Measurements from ENCODE around the gene C10orf90.

Gene C10orf90

DNA sequence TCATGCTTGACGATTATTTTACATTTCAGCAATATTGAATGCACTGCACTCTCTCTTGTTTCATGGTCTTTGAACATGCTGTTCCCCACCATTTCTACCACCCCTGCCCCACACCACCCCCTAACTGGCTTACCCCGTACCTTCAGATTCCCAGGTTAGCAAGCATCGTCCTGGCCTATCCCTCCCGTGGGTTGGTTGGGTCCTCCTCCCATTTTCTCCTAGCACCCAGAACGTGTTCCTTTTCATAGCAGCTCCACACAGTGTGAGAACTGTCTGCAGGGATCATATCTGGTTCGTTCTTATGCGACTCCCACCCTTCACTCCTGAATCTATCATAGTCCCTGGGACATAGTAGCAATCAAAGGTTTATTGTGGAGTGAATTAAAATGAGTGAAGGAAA is 48.6 kb downstream of the C10orf90 start:
- no peaks in the 10 kb centered on the region for H3K4me1 ChIP-seq (ENCODE audit: control insufficient read depth in 1 of 2, insufficient read depth in 1 of 2, low read depth in 1 of 2, low read length in 1 of 2)
- TF ChIP-seq, protein P1, sequence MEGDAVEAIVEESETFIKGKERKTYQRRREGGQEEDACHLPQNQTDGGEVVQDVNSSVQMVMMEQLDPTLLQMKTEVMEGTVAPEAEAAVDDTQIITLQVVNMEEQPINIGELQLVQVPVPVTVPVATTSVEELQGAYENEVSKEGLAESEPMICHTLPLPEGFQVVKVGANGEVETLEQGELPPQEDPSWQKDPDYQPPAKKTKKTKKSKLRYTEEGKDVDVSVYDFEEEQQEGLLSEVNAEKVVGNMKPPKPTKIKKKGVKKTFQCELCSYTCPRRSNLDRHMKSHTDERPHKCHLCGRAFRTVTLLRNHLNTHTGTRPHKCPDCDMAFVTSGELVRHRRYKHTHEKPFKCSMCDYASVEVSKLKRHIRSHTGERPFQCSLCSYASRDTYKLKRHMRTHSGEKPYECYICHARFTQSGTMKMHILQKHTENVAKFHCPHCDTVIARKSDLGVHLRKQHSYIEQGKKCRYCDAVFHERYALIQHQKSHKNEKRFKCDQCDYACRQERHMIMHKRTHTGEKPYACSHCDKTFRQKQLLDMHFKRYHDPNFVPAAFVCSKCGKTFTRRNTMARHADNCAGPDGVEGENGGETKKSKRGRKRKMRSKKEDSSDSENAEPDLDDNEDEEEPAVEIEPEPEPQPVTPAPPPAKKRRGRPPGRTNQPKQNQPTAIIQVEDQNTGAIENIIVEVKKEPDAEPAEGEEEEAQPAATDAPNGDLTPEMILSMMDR (IDR thresholded peaks at IDR 0.05) = no peak
- H3K27ac ChIP-seq = no peak overlapping the region
- no peaks in the 10 kb centered on the region for H3K36me3 ChIP-seq
- no peaks in the 10 kb centered on the region for H3K9me3 ChIP-seq
- H3K27me3 ChIP-seq = no peaks in the 10 kb centered on the region
- no peak overlapping the region for H3K4me3 ChIP-seq (ENCODE audit: low read depth in 1 of 2, low read length in 1 of 2)

DNA sequence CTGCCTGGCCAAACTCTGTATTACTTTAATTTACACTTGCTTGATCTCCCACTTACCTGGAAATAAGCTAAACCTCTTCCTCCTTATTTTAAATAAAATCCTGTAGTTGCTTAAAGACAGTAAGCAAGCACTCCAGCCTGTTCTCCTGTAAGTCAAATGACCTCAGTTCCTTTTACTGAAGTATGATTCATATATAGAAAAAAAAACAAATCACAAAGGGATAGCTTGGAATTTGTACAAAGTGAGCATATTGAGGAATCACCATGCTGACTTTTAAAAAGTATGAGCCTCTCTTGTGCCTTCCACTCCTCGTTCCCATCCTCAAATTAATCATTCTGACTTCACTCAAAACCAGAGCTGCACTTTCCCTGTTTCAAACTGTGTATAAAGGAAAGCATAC is 52.0 kb downstream of the C10orf90 start:
- no peaks in the 10 kb centered on the region for H3K27me3 ChIP-seq
- TF ChIP-seq, protein P1 (IDR thresholded peaks at IDR 0.05) = no peak
- no peaks in the 10 kb centered on the region for H3K4me1 ChIP-seq (ENCODE audit: control insufficient read depth in 1 of 2, insufficient read depth in 1 of 2, low read depth in 1 of 2, low read length in 1 of 2)
- no peaks in the 10 kb centered on the region for H3K9me3 ChIP-seq
- H3K36me3 ChIP-seq = no peaks in the 10 kb centered on the region
- H3K4me3 ChIP-seq (ENCODE audit: low read depth in 1 of 2, low read length in 1 of 2) = no peak overlapping the region
- no peak overlapping the region for H3K27ac ChIP-seq

DNA sequence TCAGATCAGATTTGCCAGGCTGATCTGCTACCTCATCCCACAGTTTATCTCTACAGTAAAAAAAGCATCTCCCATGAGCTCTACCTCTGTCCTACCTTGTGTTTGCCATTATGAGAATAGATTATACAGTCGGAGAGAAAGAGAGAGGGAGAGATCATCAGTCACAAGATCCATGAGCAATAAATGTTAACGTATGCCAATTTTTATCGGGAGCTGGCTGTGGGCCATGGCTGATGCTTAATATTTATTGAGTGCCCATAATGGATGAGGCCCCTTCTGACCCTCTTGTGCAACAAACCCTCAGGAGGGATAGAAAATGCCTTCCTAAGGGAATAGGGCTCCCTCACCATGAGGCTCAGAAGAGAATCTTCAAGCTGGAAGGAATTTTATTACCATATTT is 52.8 kb downstream of the C10orf90 start:
- Histone ChIP-seq H3K4me3 (ENCODE audit: low read depth in 1 of 2, low read length in 1 of 2) (no peak overlapping the region), H3K27me3 (no peaks in the 10 kb centered on the region), H3K36me3 (no peaks in the 10 kb centered on the region), H3K4me1 (ENCODE audit: control insufficient read depth in 1 of 2, insufficient read depth in 1 of 2, low read depth in 1 of 2, low read length in 1 of 2) (no peaks in the 10 kb centered on the region), H3K27ac (no peak overlapping the region), H3K9me3 (no peaks in the 10 kb centered on the region)
- TF ChIP-seq, protein P1 (IDR thresholded peaks at IDR 0.05) = no peak

DNA sequence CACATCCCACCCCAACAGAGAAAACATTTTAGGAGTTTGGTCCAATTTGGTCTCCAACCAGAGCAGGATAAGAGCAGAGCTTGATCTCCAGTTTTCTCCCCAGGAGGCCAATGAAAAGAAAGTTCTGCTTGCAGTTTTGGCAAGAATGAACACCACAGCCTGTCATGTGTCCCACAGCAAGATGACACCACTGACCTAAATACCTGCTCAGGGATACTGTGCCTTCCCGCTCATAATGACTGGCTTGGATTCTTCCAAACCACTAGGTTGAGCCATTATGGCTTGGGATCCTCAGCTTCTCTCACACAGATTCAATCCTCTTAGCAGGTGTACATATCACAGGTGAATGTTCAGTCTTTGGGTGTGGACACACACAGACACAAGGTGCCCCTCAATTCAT is 53.3 kb downstream of the C10orf90 start:
- TF ChIP-seq, protein P1 (IDR thresholded peaks at IDR 0.05) = no peak
- no peaks in the 10 kb centered on the region for H3K4me1 ChIP-seq (ENCODE audit: control insufficient read depth in 1 of 2, insufficient read depth in 1 of 2, low read depth in 1 of 2, low read length in 1 of 2)
- H3K27ac ChIP-seq = no peak overlapping the region
- no peak overlapping the region for H3K4me3 ChIP-seq (ENCODE audit: low read depth in 1 of 2, low read length in 1 of 2)
- H3K9me3 ChIP-seq = no peaks in the 10 kb centered on the region
- H3K27me3 ChIP-seq = no peaks in the 10 kb centered on the region
- H3K36me3 ChIP-seq = no peaks in the 10 kb centered on the region

DNA sequence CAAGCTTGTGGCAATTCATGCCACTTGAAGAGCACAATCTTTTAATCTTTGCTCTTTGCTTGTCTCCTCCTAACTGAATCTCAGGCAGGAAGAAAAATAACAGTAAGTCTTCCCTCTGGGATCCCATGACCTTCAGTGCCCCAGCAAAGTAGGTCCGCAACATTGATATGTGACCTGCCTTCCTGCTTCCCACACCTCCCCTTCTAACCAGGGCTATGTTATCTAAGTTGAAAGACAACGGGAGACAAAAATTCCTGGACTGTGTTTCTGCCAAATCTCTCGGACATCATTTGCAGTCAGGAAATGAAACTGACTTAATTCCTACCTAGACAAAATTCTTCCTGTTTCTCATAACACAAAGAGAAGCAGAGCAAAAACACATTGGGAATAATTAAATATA is 53.8 kb downstream of the C10orf90 start:
- no peak overlapping the region for H3K4me3 ChIP-seq (ENCODE audit: low read depth in 1 of 2, low read length in 1 of 2)
- no peaks in the 10 kb centered on the region for H3K4me1 ChIP-seq (ENCODE audit: control insufficient read depth in 1 of 2, insufficient read depth in 1 of 2, low read depth in 1 of 2, low read length in 1 of 2)
- H3K27ac ChIP-seq = no peak overlapping the region
- TF ChIP-seq, protein P1 (IDR thresholded peaks at IDR 0.05) = no peak
- no peaks in the 10 kb centered on the region for H3K36me3 ChIP-seq
- H3K9me3 ChIP-seq = no peaks in the 10 kb centered on the region
- H3K27me3 ChIP-seq = no peaks in the 10 kb centered on the region

DNA sequence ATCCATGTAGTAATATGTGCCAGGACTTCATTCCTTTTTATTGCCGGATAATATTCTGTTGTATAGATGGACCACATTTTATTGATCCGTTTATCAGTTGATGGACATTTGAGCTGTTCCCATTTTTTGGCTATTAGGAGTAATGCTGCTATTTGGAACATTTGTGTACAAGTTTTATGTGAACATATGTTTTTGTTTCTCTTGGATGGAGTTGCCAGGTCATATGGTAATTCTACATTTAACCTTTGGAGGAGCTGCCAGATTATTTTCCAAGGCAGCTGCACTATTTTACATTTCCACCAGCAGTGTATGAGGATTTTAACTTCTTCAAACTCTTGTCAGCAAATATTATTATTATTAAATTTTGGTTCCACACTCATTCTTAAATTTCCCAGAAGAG is 59.2 kb downstream of the C10orf90 start:
- H3K27ac ChIP-seq = no peak overlapping the region
- no peak overlapping the region for H3K4me3 ChIP-seq (ENCODE audit: low read depth in 1 of 2, low read length in 1 of 2)
- H3K4me1 ChIP-seq (ENCODE audit: control insufficient read depth in 1 of 2, insufficient read depth in 1 of 2, low read depth in 1 of 2, low read length in 1 of 2) = no peaks in the 10 kb centered on the region
- TF ChIP-seq, protein P1 (IDR thresholded peaks at IDR 0.05) = no peak
- no peaks in the 10 kb centered on the region for H3K27me3 ChIP-seq
- no peaks in the 10 kb centered on the region for H3K9me3 ChIP-seq
- H3K36me3 ChIP-seq = no peaks in the 10 kb centered on the region

Measured in neutrophil (primary cell).